Measurements from ENCODE around the gene FUNDC1. TPM values are rescaled to one million over a fixed set of nuclear protein-coding genes. Genes with fewer than 3 reads are reported as not detected.

FUNDC1 gene
- total RNA-seq, 1 experiment from 2014 or later: 20.9 TPM

- Histone ChIP-seq H2BK12ac (ENCODE audit: insufficient read length, low read depth, low read length) (no peak overlapping the region), H2BK15ac (ENCODE audit: low read depth, low read length) (no peak overlapping the region), H3K4me2 (ENCODE audit: insufficient read depth, insufficient read length, low read length) (no peak overlapping the region), H4K8ac (replicated peaks; ENCODE audit: insufficient read length, low read depth, low read length) (no peak overlapping the region), H3K27ac (ENCODE audit: insufficient read length, low read depth, low read length) (no peak overlapping the region), H3K56ac (ENCODE audit: insufficient read length, low read depth, low read length) (no peak overlapping the region), H3K9ac (ENCODE audit: extremely low read depth, insufficient read length, low read length) (no peak overlapping the region), H3K79me1 (ENCODE audit: insufficient read depth, low read depth, low read length, poor library complexity, severe bottlenecking) (no peaks in the 10 kb centered on the region), H3K4me1 (ENCODE audit: insufficient read depth, low read length) (no peaks in the 10 kb centered on the region), H3K23ac (ENCODE audit: insufficient read length, low read depth, low read length) (no peak overlapping the region), H3K27me3 (ENCODE audit: insufficient read depth, low read length) (no peaks in the 10 kb centered on the region), H4K5ac (ENCODE audit: insufficient read length, low read depth, low read length) (no peak overlapping the region), H2AK5ac (ENCODE audit: insufficient read length, low read length) (no peak overlapping the region), H3K9me3 (ENCODE audit: control insufficient read depth, low read depth, low read length) (peaks cover 37% of the 10 kb centered on the region), H3K18ac (ENCODE audit: insufficient read length, low read depth, low read length) (no peak overlapping the region), H3T11ph (ENCODE audit: low read length) (no peak overlapping the region), H3K4ac (ENCODE audit: low read depth, low read length) (no peak overlapping the region), H2BK5ac (ENCODE audit: insufficient read length, low read length) (no peak overlapping the region), H3K14ac (ENCODE audit: insufficient read depth, low read length) (no peak overlapping the region), H2BK120ac (ENCODE audit: low read depth, low read length, poor library complexity, severe bottlenecking) (no peak overlapping the region), H4K91ac (ENCODE audit: insufficient read length, low read depth, low read length) (no peak overlapping the region), H2BK20ac (ENCODE audit: low read depth, low read length, poor library complexity, severe bottlenecking) (no peak overlapping the region), H3K79me2 (ENCODE audit: insufficient read depth, low read length) (peaks cover 5% of the 10 kb centered on the region; the same call in 1 of the 2 replicates), H4K20me1 (ENCODE audit: control insufficient read depth, insufficient read depth, insufficient read length) (no peaks in the 10 kb centered on the region), H2AFZ (ENCODE audit: low read length) (no peak overlapping the region), H3K23me2 (ENCODE audit: insufficient read length, low read depth, low read length, poor library complexity, severe bottlenecking) (no peaks in the 10 kb centered on the region)
- no peak overlapping the region for H3K4me3 Mint-ChIP-seq
- TF ChIP-seq CTCF (conservative IDR thresholded peaks at IDR 0.05): no peak
- no CpG with 5 or more reads among the region's 6 CpGs for WGBS (ENCODE audit: extremely low coverage, insufficient read length, low lambda C conversion rate)
- H3K36me3 Mint-ChIP-seq (ENCODE audit: insufficient read depth in 1 of 3, low read depth in 3 of 3): peaks cover 33 to 50% (median 47%) of the 10 kb centered on the region in 3 experiments
- H3K4me1 Mint-ChIP-seq: peaks cover 2% of the 10 kb centered on the region in 2 experiments
- H3K9me3 Mint-ChIP-seq: peaks cover 54 to 58% of the 10 kb centered on the region in 2 experiments
- DNase-seq: no peak
- H3K27me3 Mint-ChIP-seq (ENCODE audit: low read depth): no peaks in the 10 kb centered on the region
- no peak overlapping the region for H3K27ac Mint-ChIP-seq
These were observed 6.5 kb downstream of the FUNDC1 start for GRCh38 chrX:44536198-44536597.
